Osteoblast (primary cell): ENCODE results near the gene THOC2. TPM values are rescaled to one million over a fixed set of nuclear protein-coding genes. Genes with fewer than 3 reads are reported as not detected.
A peak's percentile ranks its signal among the peaks of the same experiment; 100 is the strongest.
"Not testable (repeated sequence)": the region's sequence is repeated elsewhere in the genome, so short reads cannot be mapped to it uniquely, and the experiment has no call there.

Experiments used
- DNase-seq: peaks from one replicate; pipeline ENCODE4 v3.0.0; 2011; ENCODE audit warnings: low spot score, mixed read lengths; ENCODE audit not compliant: insufficient read length; ENCODE audit errors: missing footprints
- H2AFZ ChIP-seq: 2 replicates; pipeline ENCODE4 v1.6.0; 2011; ENCODE audit warnings: mild to moderate bottlenecking, low read length
- H3K27ac ChIP-seq: 2 replicates; pipeline ENCODE4 v1.5.1; 2011; ENCODE audit warnings: mild to moderate bottlenecking, low read depth, low read length, moderate library complexity
- H3K27me3 ChIP-seq: 2 replicates; pipeline ENCODE4 v1.6.0; 2012; ENCODE audit warnings: mild to moderate bottlenecking, control low read depth, inconsistent platforms, low read length, moderate library complexity; ENCODE audit not compliant: insufficient read depth
- H3K36me3 ChIP-seq: 2 replicates; pipeline ENCODE4 v1.5.1; 2011; ENCODE audit warnings: mild to moderate bottlenecking, low read length, control low read depth, moderate library complexity; ENCODE audit not compliant: insufficient read depth
- H3K4me1 ChIP-seq: 2 replicates; pipeline ENCODE4 v1.5.1; 2011; ENCODE audit warnings: mild to moderate bottlenecking, low read length, control low read depth, moderate library complexity; ENCODE audit not compliant: insufficient read depth
- H3K4me2 ChIP-seq: 2 replicates; pipeline ENCODE4 v1.6.0; 2011; ENCODE audit warnings: mild to moderate bottlenecking, low read length; ENCODE audit not compliant: insufficient read depth
- H3K4me3 ChIP-seq: fragments of 200-600 bp; sonication (generic); 3 replicates; pipeline ENCODE4 v1.5.1; 2012; ENCODE audit warnings: mild to moderate bottlenecking, low read length, inconsistent platforms; ENCODE audit not compliant: insufficient read depth
- H3K79me2 ChIP-seq: 2 replicates; pipeline ENCODE4 v1.6.0; 2012; ENCODE audit warnings: mild to moderate bottlenecking, low read length, control low read depth, inconsistent platforms; ENCODE audit not compliant: insufficient read depth
- H3K9me3 ChIP-seq: 2 replicates; pipeline ENCODE4 v1.5.1; 2011; ENCODE audit warnings: low read depth, low read length, control low read depth
- H4K20me1 ChIP-seq: 2 replicates; pipeline ENCODE4 v1.6.0; 2012; ENCODE audit warnings: mild to moderate bottlenecking, low read length, control low read depth; ENCODE audit not compliant: insufficient read depth
- CTCF ChIP-seq: IDR thresholded peaks from 2 replicates; pipeline ENCODE4 v1.5.1; 2011; ENCODE audit warnings: mild to moderate bottlenecking, low read depth, low read length, moderate library complexity; ENCODE audit errors: extremely low read depth
- total RNA-seq: library from RNA; depleted of rRNA; stranded (reverse); fragments of >200 nt; gene quantifications from 2 replicates; pipeline ENCODE4 v1.2.3, GENCODE V29; 2012

THOC2 gene
- total RNA-seq, 1 donor, result 71.7 TPM

GRCh38 chrX:123731987-123732669, 724 bp downstream of the THOC2 start:
- no peak for TF ChIP-seq CTCF
- H3K9me3 ChIP-seq, result no peaks in the 10 kb centered on the region
- H3K4me2 ChIP-seq, result peak overlapping the region; percentile 77
- H3K27ac ChIP-seq, result peak overlapping the region; percentile 83
- H2AFZ ChIP-seq, result peak overlapping the region; percentile 76
- H3K79me2 ChIP-seq, result peaks cover 56% of the 10 kb centered on the region
- H4K20me1 ChIP-seq, result peaks cover 8% of the 10 kb centered on the region
- peak overlapping the region; percentile 86 for H3K4me3 ChIP-seq
- H3K27me3 ChIP-seq, result no peaks in the 10 kb centered on the region
- H3K36me3 ChIP-seq, result no peaks in the 10 kb centered on the region
- DNase-seq, result peak; percentile 45
- peaks cover 5% of the 10 kb centered on the region for H3K4me1 ChIP-seq

GRCh38 chrX:123731258-123731986, 1.4 kb downstream of the THOC2 start:
- TF ChIP-seq CTCF, result no peak
- H3K36me3 ChIP-seq, result no peaks in the 10 kb centered on the region
- no peak overlapping the region for H2AFZ ChIP-seq
- no peaks in the 10 kb centered on the region for H3K27me3 ChIP-seq
- no peaks in the 10 kb centered on the region for H3K4me1 ChIP-seq
- peak; percentile 44 for DNase-seq
- peak overlapping the region; percentile 77 for H3K4me2 ChIP-seq
- peaks cover 64% of the 10 kb centered on the region for H3K79me2 ChIP-seq
- H3K27ac ChIP-seq, result peak overlapping the region; percentile 83
- H4K20me1 ChIP-seq, result peaks cover 8% of the 10 kb centered on the region
- no peaks in the 10 kb centered on the region for H3K9me3 ChIP-seq
- H3K4me3 ChIP-seq, result peak overlapping the region; percentile 86

GRCh38 chrX:123728554-123728953, 4.3 kb downstream of the THOC2 start:
- Histone ChIP-seq H3K27me3 (no peaks in the 10 kb centered on the region), H3K36me3 (no peaks in the 10 kb centered on the region), H3K4me3 (no peak overlapping the region), H4K20me1 (peaks cover 11% of the 10 kb centered on the region), H3K4me2 (no peak overlapping the region), H3K27ac (no peak overlapping the region), H3K79me2 (peaks cover 92% of the 10 kb centered on the region), H3K9me3 (no peaks in the 10 kb centered on the region), H2AFZ (no peak overlapping the region), H3K4me1 (no peaks in the 10 kb centered on the region)
- TF ChIP-seq CTCF, result no peak
- DNase-seq, result no peak

GRCh38 chrX:123728016-123728415, 4.8 kb downstream of the THOC2 start:
- H3K27me3 ChIP-seq, result no peaks in the 10 kb centered on the region
- H3K4me2 ChIP-seq, result no peak overlapping the region
- H4K20me1 ChIP-seq, result peaks cover 11% of the 10 kb centered on the region
- H3K36me3 ChIP-seq, result no peaks in the 10 kb centered on the region
- H3K27ac ChIP-seq, result no peak overlapping the region
- DNase-seq, result no peak
- H3K4me3 ChIP-seq, result no peak overlapping the region
- H3K79me2 ChIP-seq, result peaks cover 97% of the 10 kb centered on the region
- no peaks in the 10 kb centered on the region for H3K4me1 ChIP-seq
- H3K9me3 ChIP-seq, result no peaks in the 10 kb centered on the region
- H2AFZ ChIP-seq, result no peak overlapping the region
- TF ChIP-seq CTCF, result no peak

GRCh38 chrX:123722193-123722592, 10.7 kb downstream of the THOC2 start:
- not testable (repeated sequence) for H3K4me2 ChIP-seq, H3K27ac ChIP-seq, H2AFZ ChIP-seq, DNase-seq, H3K36me3 ChIP-seq, H4K20me1 ChIP-seq, H3K9me3 ChIP-seq, H3K4me1 ChIP-seq, H3K4me3 ChIP-seq, H3K27me3 ChIP-seq
- peaks cover 97% of the 10 kb centered on the region for H3K79me2 ChIP-seq
